Lung microvascular endothelial cell (primary cell): Measurements from ENCODE around the gene ESAM. TPM values are rescaled to one million over a fixed set of nuclear protein-coding genes. Genes with fewer than 3 reads are reported as not detected.

ENCODE experiments used
- DNase-seq, 2 donors: peaks; one replicate each; pipeline versions ENCODE4 v3.0.0 to v3.0.0-alpha.2; 2010; ENCODE audit warnings: low read depth in 2 of 2
- total RNA-seq: library from RNA; depleted of rRNA; stranded (reverse); fragments of >200 nt; gene quantifications from 2 replicates; pipeline ENCODE4 v1.2.1, GENCODE V29; 2014

The ESAM gene
- total RNA-seq, 1 donor from 2014 or later, result 8.9 TPM

DNA sequence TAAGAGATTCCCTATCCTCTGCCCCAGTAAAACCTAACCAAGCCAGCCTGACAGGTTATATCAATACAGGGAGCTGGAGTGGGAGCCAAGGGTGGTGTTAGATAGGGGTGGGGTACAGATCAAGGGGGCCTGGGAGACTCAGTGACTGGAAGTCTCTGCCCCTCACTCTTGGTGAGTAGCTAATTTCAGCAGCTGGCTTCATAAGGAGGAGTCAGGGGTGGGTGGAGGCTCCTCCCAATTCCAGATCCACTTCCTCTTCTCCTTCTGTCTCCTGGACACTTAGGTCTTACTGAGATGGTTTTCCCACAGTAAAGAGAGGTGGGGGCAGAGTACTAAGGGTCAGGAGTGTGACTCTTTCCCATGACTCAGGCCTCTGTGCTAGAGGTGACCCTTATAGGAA is 8.9 kb downstream of the ESAM start:
- peak in 1 of 2 donors; percentile 41 for DNase-seq

DNA sequence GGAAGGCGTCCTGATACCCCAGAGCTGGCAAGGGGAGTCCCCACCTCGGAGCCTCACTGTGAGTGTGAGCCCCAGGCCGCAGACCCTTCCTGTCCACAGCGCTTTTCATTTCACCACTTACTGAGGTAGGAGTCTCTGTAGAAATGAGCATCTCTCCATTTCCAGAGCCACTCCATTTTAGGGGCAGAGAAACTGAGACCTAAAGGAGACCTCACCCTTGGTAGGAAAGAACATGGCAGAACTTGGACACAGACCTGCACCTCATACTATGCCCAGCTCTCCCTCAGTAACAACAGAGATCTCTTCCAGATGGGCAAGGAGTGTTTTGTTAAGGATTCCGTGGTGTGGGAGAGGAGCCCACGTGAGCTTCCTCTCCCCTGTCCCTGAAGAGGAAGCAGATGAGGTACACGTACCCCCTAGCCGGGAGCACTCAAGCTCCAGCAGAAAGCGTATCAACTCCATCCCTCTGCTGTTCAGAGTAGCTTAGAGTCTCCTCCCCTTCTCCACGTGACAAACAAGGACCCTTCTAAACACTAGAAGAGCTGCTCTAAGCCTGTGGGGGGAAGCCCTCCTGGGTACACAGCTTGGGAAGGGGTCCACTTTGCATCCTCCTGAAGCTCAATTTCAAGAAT is 9.5 kb downstream of the ESAM start:
- DNase-seq, result no peak

GRCh38 chr11:124751741-124752470 is 10.2 kb downstream of the ESAM start, which contains the start of gene VSIG2:
TSS of gene VSIG2 (minus strand) at chr11:124752255. CDS start at chr11:124752137, 118 bp downstream.
- DNase-seq, result no peak

DNA sequence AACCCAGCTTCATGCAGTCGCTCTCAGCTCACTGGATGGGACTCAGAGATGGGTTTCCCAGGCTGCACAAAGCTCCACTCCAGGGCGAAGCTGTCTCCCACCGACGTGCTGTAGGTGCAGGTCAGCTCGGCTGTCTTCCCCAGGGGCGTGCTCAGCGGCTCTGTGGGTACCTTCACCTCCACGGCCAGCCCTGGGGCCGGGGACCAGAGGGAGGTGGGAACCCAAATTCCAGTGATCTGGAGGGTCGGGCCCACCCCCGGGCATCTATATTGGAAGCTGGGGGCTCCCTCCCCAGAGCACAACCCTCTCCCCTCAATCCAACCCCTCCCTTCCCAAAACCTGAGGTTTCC is 10.7 kb downstream of the ESAM start:
- DNase-seq, result no peak

- DNase-seq, result peak in 1 of 2 donors; percentile 58
These were observed 12.2 kb downstream of the ESAM start for GRCh38 chr11:124749912-124750311.

- DNase-seq, result peak; percentile 92 to 95
These were observed 13.4 kb downstream of the ESAM start for GRCh38 chr11:124748481-124749343.

DNA sequence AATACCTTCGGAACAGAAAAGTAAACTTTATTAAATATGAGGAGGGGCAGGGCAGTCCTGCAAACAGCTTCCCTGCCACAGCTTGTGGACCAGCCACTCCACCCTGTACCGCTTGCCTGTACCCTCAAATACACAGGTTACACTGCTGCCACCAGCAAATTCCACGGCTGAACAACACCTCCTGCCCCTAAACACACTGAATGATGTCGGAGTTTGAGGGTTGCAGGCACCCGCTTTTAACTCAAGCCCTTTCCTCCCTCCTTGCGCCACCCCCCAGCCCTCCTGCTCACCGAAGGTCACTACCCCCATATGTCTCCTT is 14.0 kb downstream of the ESAM start:
- no peak for DNase-seq

DNA sequence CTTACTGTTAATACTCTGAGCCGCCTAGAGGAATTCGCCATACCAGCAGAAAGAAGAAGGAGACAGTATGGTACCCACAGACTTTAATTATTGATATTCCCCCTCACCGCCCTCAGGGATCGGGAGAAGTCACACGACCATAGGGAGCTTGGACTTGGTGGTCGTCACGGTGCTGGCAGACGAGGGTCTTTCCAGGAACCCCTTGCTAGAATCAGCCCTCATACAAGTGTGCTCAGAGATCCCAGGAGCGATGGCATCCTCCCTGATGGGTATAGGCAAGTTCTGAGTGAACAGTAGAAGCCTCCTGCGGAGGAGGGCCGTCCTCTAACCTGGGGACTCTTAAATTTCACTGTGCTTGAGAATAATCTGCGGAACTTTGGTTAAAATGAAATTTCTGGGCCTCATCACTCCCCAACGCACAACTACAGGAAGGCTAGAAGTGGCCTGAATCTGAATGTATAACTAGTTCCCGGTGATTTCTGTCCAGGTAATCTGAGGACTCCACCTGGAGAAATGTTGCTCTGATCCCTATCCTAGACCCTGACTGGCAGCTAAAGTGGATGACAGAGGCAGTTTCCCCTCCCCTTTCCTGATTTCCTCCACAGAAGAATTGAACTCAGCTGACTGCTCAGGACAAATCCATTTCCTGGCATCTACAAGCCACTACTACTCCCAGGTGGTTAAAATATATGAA is 14.5 kb downstream of the ESAM start:
- peak; percentile 65 to 74 for DNase-seq

DNA sequence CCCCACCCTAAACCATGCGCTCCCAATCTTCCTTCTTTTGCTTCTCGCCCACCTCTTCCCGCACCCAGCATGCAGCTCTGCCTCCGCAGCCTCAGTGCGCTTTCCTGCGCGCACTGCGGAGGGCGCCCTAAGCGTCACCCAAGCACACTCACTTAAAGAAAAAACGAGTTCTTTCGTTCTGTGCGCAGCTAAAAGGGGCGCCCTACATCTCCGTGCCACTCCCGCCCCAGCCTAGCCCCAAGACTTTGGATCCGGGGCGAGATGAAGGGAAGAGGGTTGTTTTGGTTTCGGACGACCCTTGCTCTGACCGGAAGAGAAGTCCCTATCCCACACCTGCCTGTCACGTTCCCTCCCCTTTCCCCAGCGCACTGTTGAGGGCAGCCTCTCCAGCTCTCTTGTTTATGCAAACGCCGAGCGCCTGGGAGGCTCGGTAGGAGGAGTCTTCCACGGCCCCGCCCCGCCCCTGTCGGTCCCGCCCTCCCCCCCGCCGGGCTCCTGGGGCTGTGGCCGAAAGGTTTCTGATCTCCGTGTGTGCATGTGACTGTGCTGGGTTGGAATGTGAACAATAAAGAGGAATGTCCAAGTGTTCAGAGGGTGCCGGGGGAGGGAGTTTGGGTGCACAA is 15.4 kb downstream of the ESAM start:
- DNase-seq, result peak; percentile 91

GRCh38 chr11:124745835-124746620 is 16.1 kb downstream of the ESAM start:
- DNase-seq, result peak in 1 of 2 donors; percentile 33

GRCh38 chr11:124745270-124745834 is 16.7 kb downstream of the ESAM start:
- DNase-seq, result no peak

GRCh38 chr11:124743050-124743449 is 19.0 kb downstream of the ESAM start:
- no peak for DNase-seq

DNA sequence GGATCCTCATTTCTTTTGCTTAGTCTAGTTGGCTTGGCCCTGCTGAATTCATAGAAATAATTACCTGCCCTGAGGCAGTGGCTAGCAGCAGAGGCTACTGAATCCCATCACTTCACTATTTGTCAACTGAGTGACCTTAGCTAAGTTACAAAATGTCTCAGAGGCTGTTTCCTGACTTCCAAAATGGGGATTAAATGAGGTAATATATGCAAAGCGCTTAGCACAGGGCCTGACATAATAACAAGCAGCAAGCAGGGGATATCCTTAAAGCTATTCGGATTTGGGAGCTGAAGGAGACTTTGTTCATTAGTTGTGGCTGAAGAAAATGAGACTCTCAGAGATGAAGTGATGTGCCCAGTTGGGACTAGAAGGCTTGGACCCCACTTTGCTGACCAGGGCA is 19.5 kb downstream of the ESAM start:
- DNase-seq, result no peak

DNA sequence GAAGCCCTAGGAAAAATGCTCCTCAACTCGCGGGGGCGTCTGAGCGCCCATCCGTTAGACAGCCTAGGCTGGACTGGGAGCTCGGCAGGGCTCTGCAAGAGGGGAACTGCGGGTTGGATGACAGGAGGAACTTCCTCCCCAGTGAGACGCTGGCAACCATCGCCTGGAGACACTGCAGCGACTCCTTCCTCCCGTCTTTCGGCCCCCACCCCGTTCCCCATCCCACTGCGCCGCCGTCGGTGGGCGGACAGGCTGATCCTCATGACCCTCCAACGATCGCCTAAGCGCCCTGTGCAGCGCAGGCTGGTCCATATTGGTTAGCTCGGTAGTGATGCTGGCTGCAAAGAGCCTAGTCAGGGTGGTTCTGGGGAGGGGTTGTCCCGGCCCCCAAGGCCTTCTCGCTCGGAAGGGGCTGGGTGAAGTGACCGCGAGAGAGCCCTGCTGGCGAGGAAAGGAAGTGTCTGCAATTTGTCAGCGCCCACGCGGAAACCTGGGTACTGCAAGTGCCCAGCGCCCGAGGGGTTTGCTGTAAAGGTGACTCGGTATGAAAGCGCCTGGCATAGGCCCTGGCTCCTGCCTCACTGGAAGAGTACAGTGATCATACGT is 21.7 kb downstream of the ESAM start:
- DNase-seq, result peak; percentile 59 to 62

GRCh38 chr11:124739479-124740276 is 22.4 kb downstream of the ESAM start, which contains the start of gene NRGN:
TSS of gene NRGN (plus strand) at chr11:124739942. CDS start at chr11:124740085, 143 bp downstream.
- DNase-seq, result peak; percentile 91

DNA sequence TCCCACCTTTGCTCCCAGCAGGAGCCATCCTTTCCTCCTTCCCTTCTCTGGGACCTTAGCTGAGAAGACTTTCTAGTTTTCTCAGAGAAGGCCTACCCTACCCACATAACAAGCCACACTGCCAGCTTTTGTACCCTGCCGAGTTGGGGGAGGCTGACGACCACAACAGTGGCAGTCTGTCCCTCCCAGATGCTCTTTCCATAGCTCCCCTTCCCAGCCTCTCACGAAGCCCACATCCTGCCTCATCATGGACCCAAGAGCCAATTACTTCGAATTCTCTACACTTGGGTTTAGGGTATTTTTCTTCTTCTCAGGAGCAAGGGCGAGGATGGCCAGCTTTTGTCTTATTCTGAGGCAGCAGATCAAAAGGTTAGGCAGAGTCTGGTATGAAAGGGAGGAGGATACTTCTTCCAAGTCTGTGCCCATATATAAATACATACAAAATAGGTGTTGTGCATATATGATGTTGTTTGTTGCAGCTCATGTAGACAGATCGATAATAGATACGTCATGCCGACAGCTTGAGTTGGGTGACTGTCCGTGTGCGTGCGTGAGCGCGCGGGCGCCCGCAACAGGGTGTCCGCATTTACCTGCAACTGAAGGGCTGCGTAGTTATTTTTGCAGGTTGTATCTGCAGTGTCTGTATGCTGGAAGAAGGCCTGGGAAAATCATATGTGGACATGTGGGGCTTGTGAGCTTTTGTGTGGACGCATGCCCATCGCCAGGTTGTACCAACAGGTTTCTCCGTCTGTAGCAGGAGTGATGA is 23.2 kb downstream of the ESAM start:
- no peak for DNase-seq

- DNase-seq, result no peak
These were observed 24.3 kb downstream of the ESAM start for GRCh38 chr11:124737638-124738305.
